ENCODE results near the gene VPS13A.
"Not testable (repeated sequence)": the region's sequence is repeated elsewhere in the genome, so short reads cannot be mapped to it uniquely, and the experiment has no call there.

Gene VPS13A

GRCh38 chr9:77224746-77225312, 47.5 kb downstream of the VPS13A start:
- peaks cover 46% of the 10 kb centered on the region for H3K36me3 Mint-ChIP-seq (ENCODE audit: low read depth)
- H3K27ac Mint-ChIP-seq = no peak overlapping the region
- no peaks in the 10 kb centered on the region for H3K4me1 Mint-ChIP-seq
- H3K9me3 Mint-ChIP-seq = no peaks in the 10 kb centered on the region
- no peak overlapping the region for H3K4me3 Mint-ChIP-seq
- ATAC-seq = no peak
- no peaks in the 10 kb centered on the region for H3K27me3 Mint-ChIP-seq
- no peak for DNase-seq

- H3K9me3 Mint-ChIP-seq = no peaks in the 10 kb centered on the region
- H3K27me3 Mint-ChIP-seq = no peaks in the 10 kb centered on the region
- H3K4me3 Mint-ChIP-seq = no peak overlapping the region
- no peaks in the 10 kb centered on the region for H3K4me1 Mint-ChIP-seq
- ATAC-seq (no peak), DNase-seq (no peak)
- H3K36me3 Mint-ChIP-seq (ENCODE audit: low read depth) = peaks cover 44% of the 10 kb centered on the region
- H3K27ac Mint-ChIP-seq = no peak overlapping the region
Observed at GRCh38 chr9:77236693-77237092, 59.4 kb downstream of the VPS13A start.

- no peak for ATAC-seq
- peaks cover 41% of the 10 kb centered on the region for H3K36me3 Mint-ChIP-seq (ENCODE audit: low read depth)
- no peak overlapping the region for H3K27ac Mint-ChIP-seq
Observed at GRCh38 chr9:77237896-77238295, 60.6 kb downstream of the VPS13A start.

GRCh38 chr9:77251050-77251449, 73.7 kb downstream of the VPS13A start:
- no peak overlapping the region for H3K27ac Mint-ChIP-seq
- H3K4me3 Mint-ChIP-seq = no peak overlapping the region
- H3K9me3 Mint-ChIP-seq = peaks cover 14% of the 10 kb centered on the region
- no peak for ATAC-seq
- no peaks in the 10 kb centered on the region for H3K4me1 Mint-ChIP-seq
- no peaks in the 10 kb centered on the region for H3K27me3 Mint-ChIP-seq
- no peak for DNase-seq
- peaks cover 52% of the 10 kb centered on the region for H3K36me3 Mint-ChIP-seq (ENCODE audit: low read depth)

More at GRCh38 chr9:77237896-77238295, 60.6 kb downstream of the VPS13A start:
- no peak overlapping the region for H3K4me3 Mint-ChIP-seq
- no peaks in the 10 kb centered on the region for H3K4me1 Mint-ChIP-seq
- no peaks in the 10 kb centered on the region for H3K27me3 Mint-ChIP-seq
- no peak for DNase-seq
- no peaks in the 10 kb centered on the region for H3K9me3 Mint-ChIP-seq

- no peak for ATAC-seq
- no peaks in the 10 kb centered on the region for H3K4me1 Mint-ChIP-seq
- H3K27me3 Mint-ChIP-seq = no peaks in the 10 kb centered on the region
- no peak for DNase-seq
- H3K27ac Mint-ChIP-seq = no peak overlapping the region
- peaks cover 52% of the 10 kb centered on the region for H3K36me3 Mint-ChIP-seq (ENCODE audit: low read depth)
- no peak overlapping the region for H3K4me3 Mint-ChIP-seq
- peaks cover 24% of the 10 kb centered on the region for H3K9me3 Mint-ChIP-seq
Observed at GRCh38 chr9:77257275-77257674, 79.9 kb downstream of the VPS13A start.

GRCh38 chr9:77261605-77262004, 84.3 kb downstream of the VPS13A start:
- Mint-ChIP-seq H3K27me3 (no peaks in the 10 kb centered on the region), H3K9me3 (peaks cover 20% of the 10 kb centered on the region), H3K27ac (no peak overlapping the region), H3K4me1 (no peaks in the 10 kb centered on the region), H3K4me3 (no peak overlapping the region), H3K36me3 (ENCODE audit: low read depth) (peaks cover 54% of the 10 kb centered on the region)
- ATAC-seq = no peak
- no peak for DNase-seq

- H3K36me3 Mint-ChIP-seq (ENCODE audit: low read depth) = peaks cover 54% of the 10 kb centered on the region
- ATAC-seq = not testable (repeated sequence)
Observed at GRCh38 chr9:77267762-77268161, 90.4 kb downstream of the VPS13A start.

GRCh38 chr9:77271023-77271690, 93.8 kb downstream of the VPS13A start:
- Mint-ChIP-seq H3K36me3 (ENCODE audit: low read depth) (peaks cover 26% of the 10 kb centered on the region), H3K27ac (no peak overlapping the region), H3K9me3 (no peaks in the 10 kb centered on the region), H3K4me1 (no peaks in the 10 kb centered on the region), H3K27me3 (no peaks in the 10 kb centered on the region), H3K4me3 (no peak overlapping the region)
- DNase-seq (no peak), ATAC-seq (no peak)

More at GRCh38 chr9:77267762-77268161, 90.4 kb downstream of the VPS13A start:
- H3K27ac Mint-ChIP-seq, DNase-seq, H3K4me1 Mint-ChIP-seq, H3K4me3 Mint-ChIP-seq, H3K27me3 Mint-ChIP-seq: not testable (repeated sequence)
- peaks cover 15% of the 10 kb centered on the region for H3K9me3 Mint-ChIP-seq

- Mint-ChIP-seq H3K27ac (no peak overlapping the region), H3K9me3 (no peaks in the 10 kb centered on the region), H3K36me3 (ENCODE audit: low read depth) (peaks cover 15% of the 10 kb centered on the region), H3K4me3 (no peak overlapping the region), H3K27me3 (no peaks in the 10 kb centered on the region), H3K4me1 (no peaks in the 10 kb centered on the region)
- ATAC-seq = no peak
- no peak for DNase-seq
Observed at GRCh38 chr9:77276799-77277198, 99.5 kb downstream of the VPS13A start.

- DNase-seq (no peak), ATAC-seq (no peak)
- H3K4me3 Mint-ChIP-seq = no peak overlapping the region
- no peaks in the 10 kb centered on the region for H3K27me3 Mint-ChIP-seq
- H3K9me3 Mint-ChIP-seq = no peaks in the 10 kb centered on the region
- peaks cover 17% of the 10 kb centered on the region for H3K36me3 Mint-ChIP-seq (ENCODE audit: low read depth)
- no peaks in the 10 kb centered on the region for H3K4me1 Mint-ChIP-seq
- no peak overlapping the region for H3K27ac Mint-ChIP-seq
Observed at GRCh38 chr9:77277719-77278118, 100.4 kb downstream of the VPS13A start.

- Mint-ChIP-seq H3K27ac (no peak overlapping the region), H3K36me3 (ENCODE audit: low read depth) (peaks cover 56% of the 10 kb centered on the region), H3K9me3 (peaks cover 28% of the 10 kb centered on the region), H3K4me3 (no peak overlapping the region), H3K27me3 (no peaks in the 10 kb centered on the region), H3K4me1 (no peaks in the 10 kb centered on the region)
- DNase-seq = no peak
- ATAC-seq = no peak
Observed at GRCh38 chr9:77283991-77284390, 106.7 kb downstream of the VPS13A start.

- Mint-ChIP-seq H3K27me3 (no peaks in the 10 kb centered on the region), H3K4me1 (no peaks in the 10 kb centered on the region), H3K36me3 (ENCODE audit: low read depth) (peaks cover 55% of the 10 kb centered on the region), H3K4me3 (no peak overlapping the region), H3K27ac (no peak overlapping the region), H3K9me3 (peaks cover 28% of the 10 kb centered on the region)
- DNase-seq = no peak
- ATAC-seq = no peak
Observed at GRCh38 chr9:77284616-77285015, 107.3 kb downstream of the VPS13A start.

GRCh38 chr9:77290373-77290772, 113.0 kb downstream of the VPS13A start:
- ATAC-seq = no peak
- H3K4me3 Mint-ChIP-seq = no peak overlapping the region
- DNase-seq = no peak
- no peak overlapping the region for H3K27ac Mint-ChIP-seq
- H3K9me3 Mint-ChIP-seq = peaks cover 28% of the 10 kb centered on the region
- H3K4me1 Mint-ChIP-seq = no peaks in the 10 kb centered on the region
- peaks cover 64% of the 10 kb centered on the region for H3K36me3 Mint-ChIP-seq (ENCODE audit: low read depth)
- no peaks in the 10 kb centered on the region for H3K27me3 Mint-ChIP-seq

- no peak for ATAC-seq
- H3K4me3 Mint-ChIP-seq = no peak overlapping the region
- H3K27ac Mint-ChIP-seq = no peak overlapping the region
- H3K4me1 Mint-ChIP-seq = no peaks in the 10 kb centered on the region
- DNase-seq = no peak
- no peaks in the 10 kb centered on the region for H3K27me3 Mint-ChIP-seq
- H3K9me3 Mint-ChIP-seq = peaks cover 19% of the 10 kb centered on the region
- H3K36me3 Mint-ChIP-seq (ENCODE audit: low read depth) = peaks cover 53% of the 10 kb centered on the region
Observed at GRCh38 chr9:77291714-77292113, 114.4 kb downstream of the VPS13A start.

GRCh38 chr9:77293949-77294348, 116.6 kb downstream of the VPS13A start:
- Mint-ChIP-seq H3K27me3 (no peaks in the 10 kb centered on the region), H3K27ac (no peak overlapping the region)

More at GRCh38 chr9:77293949-77294348, 116.6 kb downstream of the VPS13A start:
- no peak for ATAC-seq
- no peak overlapping the region for H3K4me3 Mint-ChIP-seq
- H3K36me3 Mint-ChIP-seq (ENCODE audit: low read depth) = peaks cover 38% of the 10 kb centered on the region
- H3K9me3 Mint-ChIP-seq = no peaks in the 10 kb centered on the region
- no peak for DNase-seq
- H3K4me1 Mint-ChIP-seq = peaks cover 2% of the 10 kb centered on the region
